Caco-2 (cell line): ENCODE results near the gene ARHGEF28. TPM values are rescaled to one million over a fixed set of nuclear protein-coding genes. Genes with fewer than 3 reads are reported as not detected.

Source experiments
- BruUV-seq: library from RNA; stranded (reverse); fragments of 400-500 nt; replicated peaks from 2 replicates; lab custom pipeline; 2021; lab: Mats Ljungman, UMichigan
- CTCF ChIA-PET: fragments of 300-600 bp; sonication (Branson Sonifier 250); formaldehyde crosslinking; loops from one replicate; lab custom pipeline; 2022; ENCODE audit warnings: antibody characterized with exemption; lab: Charles Lee
- POLR2A ChIA-PET: fragments of 300-600 bp; sonication (Branson Sonifier 250); formaldehyde crosslinking; loops from one replicate; lab custom pipeline; 2022; ENCODE audit warnings: antibody characterized with exemption; lab: Charles Lee
- DNase-seq, 2 experiments: peaks; one replicate each; pipeline versions ENCODE4 v3.0.0 to v3.0.0-alpha.2; 2020 to 2022
- H3K27me3 ChIP-seq: replicated peaks from 2 replicates; pipeline ENCODE4 v1.6.0; 2011; ENCODE audit warnings: low read length; ENCODE audit not compliant: control insufficient read depth, insufficient read depth
- H3K36me3 ChIP-seq: 2 replicates; pipeline ENCODE4 v1.5.1; 2011; ENCODE audit warnings: low read length; ENCODE audit not compliant: control insufficient read depth, insufficient read depth
- H3K4me1 ChIP-seq: fragments of 250-450 bp; sonication (Bioruptor Pico); 2 replicates; pipeline ENCODE4 v1.5.1; 2020; ENCODE audit warnings: mild to moderate bottlenecking
- H3K4me3 ChIP-seq: 2 replicates; pipeline ENCODE4 v1.5.1; 2011; ENCODE audit warnings: low read depth, mild to moderate bottlenecking, control low read depth, low read length
- H3K9me3 ChIP-seq: fragments of 250-450 bp; sonication (Bioruptor Pico); 2 replicates; pipeline ENCODE4 v1.5.1; 2020; ENCODE audit warnings: mild to moderate bottlenecking, moderate library complexity
- H3K27ac Mint-ChIP-seq: one replicate; pipeline ENCODE4 v1.8.0; 2022; ENCODE audit warnings: mixed read lengths; ENCODE audit not compliant: unreplicated experiment
- H3K27me3 Mint-ChIP-seq: one replicate; pipeline ENCODE4 v1.8.0; 2022; ENCODE audit warnings: mixed read lengths; ENCODE audit not compliant: insufficient read depth, unreplicated experiment
- H3K36me3 Mint-ChIP-seq: one replicate; pipeline ENCODE4 v1.8.0; 2022; ENCODE audit warnings: mild to moderate bottlenecking, mixed read lengths; ENCODE audit not compliant: insufficient read depth, unreplicated experiment
- H3K4me1 Mint-ChIP-seq: one replicate; pipeline ENCODE4 v1.8.0; 2022; ENCODE audit warnings: low read depth, mixed read lengths; ENCODE audit not compliant: unreplicated experiment
- H3K4me3 Mint-ChIP-seq: one replicate; pipeline ENCODE4 v1.8.0; 2022; ENCODE audit warnings: mild to moderate bottlenecking, moderate library complexity, mixed read lengths; ENCODE audit not compliant: unreplicated experiment
- H3K9me3 Mint-ChIP-seq: one replicate; pipeline ENCODE4 v1.8.0; 2022; ENCODE audit warnings: mixed read lengths; ENCODE audit not compliant: unreplicated experiment
- CTCF ChIP-seq, 2 experiments: fragments of 200-600 bp in 1 of 2; IDR thresholded peaks; 1 replicate in 1 of 2; 2 replicates in 1 of 2; pipeline versions ENCODE4 v1.5.1 to v1.8.0; 2011 to 2022; ENCODE audit warnings: antibody characterized with exemption in 1 of 2, control low read depth in 1 of 2, inconsistent platforms in 1 of 2, low read depth in 1 of 2, low read length in 1 of 2, mild to moderate bottlenecking in 1 of 2, moderate library complexity in 1 of 2; ENCODE audit not compliant: insufficient read depth in 1 of 2, severe bottlenecking in 1 of 2, unreplicated experiment in 1 of 2
- intact Hi-C: fragments of 100-400 bp; cut with micrococcal nuclease; formaldehyde crosslinking; loops from one replicate; pipeline ENCODE4 v1.10.0; 2022; ENCODE audit not compliant: unreplicated experiment
- total RNA-seq: library from RNA; stranded (reverse); gene quantifications from 2 replicates; pipeline ENCODE4 v1.2.3, GENCODE V29; 2022

ARHGEF28 gene
- total RNA-seq, 1 experiment from 2014 or later: 4.6 TPM

- H3K36me3 ChIP-seq: no peaks in the 10 kb centered on the region
- POLR2A ChIA-PET: no interaction called here
- no peaks in the 10 kb centered on the region for H3K9me3 Mint-ChIP-seq
- BruUV-seq: no TSS peak
- peak overlapping the region; percentile 54 for H3K4me3 ChIP-seq
- peaks cover 9% of the 10 kb centered on the region for H3K4me1 Mint-ChIP-seq
- no peaks in the 10 kb centered on the region for H3K36me3 Mint-ChIP-seq
- H3K27me3 ChIP-seq: peaks cover 2% of the 10 kb centered on the region; the same call in 1 of the 2 replicates
- DNase-seq: no peak
- intact Hi-C loops: no loop called here
- H3K9me3 ChIP-seq: no peaks in the 10 kb centered on the region
- peak overlapping the region; percentile 69 for H3K4me3 Mint-ChIP-seq
- H3K4me1 ChIP-seq: peaks cover 5% of the 10 kb centered on the region; the same call in 1 of the 2 replicates
- H3K27ac Mint-ChIP-seq: no peak overlapping the region
- peaks cover 16% of the 10 kb centered on the region for H3K27me3 Mint-ChIP-seq
- TF ChIP-seq CTCF (IDR thresholded peaks at IDR 0.05; ENCODE audit: insufficient read depth in 1 of 2, low read depth in 1 of 2, low read length in 1 of 2, severe bottlenecking in 1 of 2, unreplicated experiment in 1 of 2): no peak
- CTCF ChIA-PET: interaction anchor here (0.7 kb wide), 1 partner anchor 186 kb away, joined by 4 read pairs; no protein-coding TSS in a partner anchor
Measured at GRCh38 chr5:73626814-73627313, 868 bp downstream of the ARHGEF28 start.

GRCh38 chr5:73629456-73629855, 3.5 kb downstream of the ARHGEF28 start:
- H3K27me3 ChIP-seq: peaks cover 2% of the 10 kb centered on the region; the same call in 1 of the 2 replicates
- ChIA-PET POLR2A (no interaction called here), CTCF (no interaction called here)
- Mint-ChIP-seq H3K4me1 (no peaks in the 10 kb centered on the region), H3K36me3 (no peaks in the 10 kb centered on the region), H3K4me3 (no peak overlapping the region), H3K27ac (no peak overlapping the region), H3K27me3 (peaks cover 10% of the 10 kb centered on the region), H3K9me3 (no peaks in the 10 kb centered on the region)
- H3K4me1 ChIP-seq: peaks cover 5% of the 10 kb centered on the region; the same call in 1 of the 2 replicates
- BruUV-seq: no TSS peak
- intact Hi-C loops: no loop called here
- no peak overlapping the region for H3K4me3 ChIP-seq
- no peak for DNase-seq
- H3K36me3 ChIP-seq: no peaks in the 10 kb centered on the region
- no peak for TF ChIP-seq CTCF (IDR thresholded peaks at IDR 0.05; ENCODE audit: insufficient read depth in 1 of 2, low read depth in 1 of 2, low read length in 1 of 2, severe bottlenecking in 1 of 2, unreplicated experiment in 1 of 2)
- H3K9me3 ChIP-seq: no peaks in the 10 kb centered on the region

GRCh38 chr5:73630765-73631164, 4.8 kb downstream of the ARHGEF28 start:
- Mint-ChIP-seq H3K9me3 (no peaks in the 10 kb centered on the region), H3K4me3 (no peak overlapping the region), H3K27me3 (peaks cover 10% of the 10 kb centered on the region), H3K36me3 (no peaks in the 10 kb centered on the region), H3K4me1 (no peaks in the 10 kb centered on the region), H3K27ac (no peak overlapping the region)
- H3K36me3 ChIP-seq: no peaks in the 10 kb centered on the region
- no peaks in the 10 kb centered on the region; the same call in 1 of the 2 replicates for H3K27me3 ChIP-seq
- H3K4me3 ChIP-seq: no peak overlapping the region
- DNase-seq: no peak
- TF ChIP-seq CTCF (IDR thresholded peaks at IDR 0.05; ENCODE audit: insufficient read depth in 1 of 2, low read depth in 1 of 2, low read length in 1 of 2, severe bottlenecking in 1 of 2, unreplicated experiment in 1 of 2): no peak
- H3K4me1 ChIP-seq: peaks cover 5% of the 10 kb centered on the region; the same call in 1 of the 2 replicates
- intact Hi-C loops: loop anchor here (5.0 kb wide), 1 partner anchor 62 kb away; no protein-coding TSS in a partner anchor
- ChIA-PET POLR2A (no interaction called here), CTCF (no interaction called here)
- H3K9me3 ChIP-seq: no peaks in the 10 kb centered on the region
- no TSS peak for BruUV-seq
